SH-SY5Y (cell line): ENCODE data around the gene AHSP.

Experiments used
- GATA2 ChIP-seq: IDR thresholded peaks from 2 replicates; pipeline ENCODE4 v1.6.1; 2011; ENCODE audit warnings: mild to moderate bottlenecking, low read depth, low read length
- GATA3 ChIP-seq: IDR thresholded peaks from 2 replicates; pipeline ENCODE4 v1.6.1; 2011; ENCODE audit warnings: low read depth, mild to moderate bottlenecking, low read length, moderate library complexity

DNA sequence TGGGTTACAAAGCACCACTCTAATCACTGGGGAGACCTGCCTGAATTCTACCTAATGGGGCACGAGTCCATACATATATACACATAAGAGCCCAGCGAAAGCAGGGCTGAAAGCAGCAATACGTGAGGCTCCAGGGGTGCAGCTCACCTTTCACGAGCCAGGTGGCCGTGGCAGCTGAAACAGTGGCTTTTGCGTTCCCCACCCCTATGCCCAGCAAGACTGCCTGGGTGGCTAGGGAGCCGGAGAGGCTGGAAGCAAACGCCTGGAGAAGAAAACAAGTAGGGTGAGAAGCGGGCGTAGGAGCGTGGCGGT lies 20.1 kb upstream of the AHSP start:
- TF ChIP-seq GATA3 (no peak), GATA2 (no peak)
